ENCODE measurements around the gene KCND2. TPM values are rescaled to one million over a fixed set of nuclear protein-coding genes. Genes with fewer than 3 reads are reported as not detected.
"Not testable (repeated sequence)": the region's sequence is repeated elsewhere in the genome, so short reads cannot be mapped to it uniquely, and the experiment has no call there.

KCND2 gene
- total RNA-seq, 1 experiment from 2014 or later, result 0.34 TPM

DNA sequence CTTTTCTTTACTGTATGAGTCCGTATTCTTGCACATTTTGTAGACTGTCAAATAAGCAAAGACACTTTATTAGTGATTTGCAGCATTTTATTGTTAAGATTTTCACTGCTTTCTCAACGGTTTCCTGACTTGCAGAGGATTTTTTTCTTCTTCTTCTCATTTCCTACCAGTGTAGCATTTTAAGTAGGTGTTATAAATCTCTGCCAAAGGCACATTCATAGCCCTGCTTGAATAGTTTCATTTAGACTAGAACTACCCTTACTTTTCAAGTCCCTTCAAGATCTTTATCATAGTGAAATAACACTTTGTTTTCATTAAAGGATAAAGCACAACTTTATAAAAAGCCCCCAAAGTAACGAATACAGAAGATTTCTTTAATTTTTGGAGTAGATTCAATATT is 313.6 kb downstream of the KCND2 start:
- no peak for DNase-seq (ENCODE audit: low read depth)

DNA sequence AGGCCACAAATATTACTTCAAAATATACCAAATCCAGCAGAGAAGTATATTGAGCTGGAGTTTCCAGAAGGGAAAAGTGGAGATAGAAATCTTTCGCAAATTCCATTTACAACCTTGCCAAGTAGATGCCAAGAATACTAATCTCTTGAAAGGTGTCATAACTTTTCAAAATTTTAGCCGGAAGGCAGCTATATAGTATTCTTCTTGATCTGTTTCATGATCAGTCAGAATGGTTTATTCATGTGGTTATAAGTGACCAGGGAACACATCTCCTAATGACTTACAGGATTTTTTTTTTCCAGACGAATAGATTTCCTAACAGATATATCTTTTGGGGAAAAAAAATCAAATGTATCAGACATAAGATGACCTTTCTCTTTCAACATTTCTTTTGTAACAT is 314.3 kb downstream of the KCND2 start:
- no peak for DNase-seq (ENCODE audit: low read depth)

DNA sequence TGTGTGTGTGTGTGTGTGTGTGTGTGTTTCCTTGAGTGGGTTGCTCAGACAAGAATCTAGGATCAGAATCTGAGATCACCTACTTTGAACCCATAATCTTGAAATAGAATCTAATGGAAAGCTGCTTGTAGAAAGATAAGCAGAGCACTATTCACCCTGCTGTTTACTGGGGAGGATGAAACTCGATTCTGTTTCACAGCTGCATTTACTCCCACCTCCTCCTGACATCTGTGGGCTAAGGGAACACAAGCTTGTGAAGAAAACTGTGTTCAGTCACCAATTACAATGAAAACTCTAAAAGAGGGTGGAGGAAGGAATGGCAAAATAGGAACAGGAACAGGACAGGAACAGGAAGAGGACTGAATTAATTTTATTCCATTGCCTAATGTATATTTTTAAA is 315.4 kb downstream of the KCND2 start:
- DNase-seq (ENCODE audit: low read depth), result no peak

DNA sequence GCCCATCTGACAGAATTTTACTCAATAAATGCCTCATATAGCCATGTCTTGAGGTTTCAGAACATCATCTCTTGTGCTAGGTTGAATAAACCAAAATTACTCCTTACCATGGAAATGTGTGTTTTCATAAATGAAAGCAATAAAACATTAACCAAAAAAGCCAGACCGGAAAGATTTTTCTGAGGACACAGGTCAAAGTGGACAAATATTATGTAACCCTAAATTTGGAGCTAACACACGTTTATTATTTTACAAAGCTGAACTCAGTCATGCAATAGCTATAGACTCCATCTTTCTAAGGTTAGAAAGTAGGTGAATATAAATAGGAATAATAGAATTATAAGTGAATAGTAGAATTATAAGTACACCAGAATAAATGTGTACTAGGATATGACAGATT is 315.9 kb downstream of the KCND2 start:
- no peak for DNase-seq (ENCODE audit: low read depth)

DNA sequence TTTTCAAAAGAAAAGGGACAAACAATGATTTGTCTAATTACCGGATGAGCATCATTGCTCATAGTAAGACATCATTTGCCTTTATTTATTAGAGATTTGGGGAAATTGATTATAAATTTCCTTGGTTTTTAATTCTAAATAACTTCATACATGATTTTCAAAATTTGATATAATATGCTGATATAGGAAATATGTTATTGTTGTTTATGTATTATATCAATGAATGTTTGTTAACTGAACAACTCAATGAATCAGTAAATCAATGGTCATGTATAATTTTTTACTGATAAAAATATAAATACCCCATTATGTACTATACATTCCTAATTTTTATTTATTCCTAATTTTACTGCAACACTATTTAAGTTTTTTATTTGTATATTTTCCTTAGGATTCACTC is 327.6 kb downstream of the KCND2 start:
- no peak for DNase-seq (ENCODE audit: low read depth)

DNA sequence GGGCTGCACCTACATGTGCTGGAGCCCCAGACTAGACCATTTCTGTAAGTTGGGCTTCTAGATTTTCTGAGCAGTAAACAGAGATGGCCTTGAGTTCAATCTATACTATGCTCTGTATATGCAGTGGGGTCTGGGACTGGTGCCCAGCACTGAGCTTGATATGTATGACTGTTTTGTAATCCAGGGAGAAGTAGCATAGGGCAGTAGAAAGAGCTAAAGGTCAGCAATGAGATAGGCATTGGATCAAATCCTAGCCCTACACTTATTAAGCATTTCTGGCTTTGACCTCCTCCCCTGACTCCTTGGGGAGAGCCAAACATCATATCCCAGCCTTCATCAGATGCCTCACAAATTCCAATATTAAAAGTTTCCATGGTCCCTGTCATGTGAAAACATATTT is 330.4 kb downstream of the KCND2 start:
- DNase-seq (ENCODE audit: low read depth), result no peak

DNA sequence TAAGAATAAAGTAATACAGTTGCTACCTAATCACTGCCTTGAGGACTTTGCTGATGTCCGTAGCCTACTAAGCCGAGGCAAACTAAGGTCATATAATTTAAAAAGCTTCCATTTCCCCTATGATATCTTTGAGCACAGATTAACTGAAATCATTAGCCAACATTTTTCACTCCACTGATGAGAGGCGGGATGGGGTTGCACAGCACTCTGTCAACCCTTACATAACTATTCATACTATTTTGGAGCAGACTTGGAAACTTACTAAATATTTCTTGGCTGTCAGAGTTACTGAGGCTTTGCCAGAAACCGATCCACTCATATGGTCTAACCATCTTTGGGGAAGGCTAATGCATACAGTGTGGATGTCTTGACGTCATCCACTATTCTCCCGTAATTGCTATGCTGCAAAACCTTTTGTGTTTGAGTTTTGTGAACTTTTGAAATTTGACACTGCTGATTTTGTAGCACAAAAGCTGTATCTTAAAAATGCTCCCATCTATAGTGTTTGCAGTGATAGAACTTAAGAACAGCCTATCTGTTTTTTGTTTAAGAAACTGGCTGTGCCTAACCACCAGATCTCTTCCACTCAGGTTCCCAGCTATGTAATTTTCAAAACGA is 336.3 kb downstream of the KCND2 start:
- DNase-seq (ENCODE audit: low read depth), result no peak

DNA sequence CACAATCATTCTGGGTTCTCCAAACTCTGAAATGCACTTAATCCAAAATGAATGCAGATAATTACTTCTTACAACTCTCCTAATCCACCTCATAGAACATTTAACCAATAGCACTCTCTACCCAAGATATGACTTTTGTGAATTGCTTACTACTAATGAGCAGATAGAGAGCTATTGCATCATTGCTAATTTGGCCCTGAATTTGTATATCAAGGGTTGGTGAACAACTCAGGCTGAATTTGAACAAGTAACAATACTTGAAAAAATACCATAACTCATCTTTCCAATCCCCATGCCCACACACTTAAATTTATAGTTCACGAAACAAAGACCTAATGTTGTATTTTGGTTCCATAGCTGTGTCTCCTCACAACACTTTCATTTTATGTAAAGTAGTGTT is 339.0 kb downstream of the KCND2 start:
- no peak for DNase-seq (ENCODE audit: low read depth)

DNA sequence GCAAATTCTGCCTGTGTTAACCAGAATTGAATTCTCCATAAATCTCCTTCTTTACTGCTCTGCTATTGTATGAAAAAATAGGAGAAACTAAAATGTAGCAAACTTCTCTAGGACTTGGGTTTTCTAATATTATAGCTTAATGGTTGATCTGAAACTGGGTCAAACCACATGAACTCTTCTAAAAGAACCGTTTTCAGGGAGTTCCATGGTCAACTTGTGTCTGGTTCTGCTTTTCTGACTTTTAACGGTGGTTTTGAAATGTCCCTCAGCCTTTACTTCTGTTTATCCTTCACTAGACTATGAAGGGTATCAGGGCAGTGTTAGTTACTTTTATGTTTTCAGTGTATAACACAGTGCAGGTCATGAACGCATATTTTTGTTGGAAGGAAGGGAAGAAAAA is 342.7 kb downstream of the KCND2 start:
- no peak for DNase-seq (ENCODE audit: low read depth)

DNA sequence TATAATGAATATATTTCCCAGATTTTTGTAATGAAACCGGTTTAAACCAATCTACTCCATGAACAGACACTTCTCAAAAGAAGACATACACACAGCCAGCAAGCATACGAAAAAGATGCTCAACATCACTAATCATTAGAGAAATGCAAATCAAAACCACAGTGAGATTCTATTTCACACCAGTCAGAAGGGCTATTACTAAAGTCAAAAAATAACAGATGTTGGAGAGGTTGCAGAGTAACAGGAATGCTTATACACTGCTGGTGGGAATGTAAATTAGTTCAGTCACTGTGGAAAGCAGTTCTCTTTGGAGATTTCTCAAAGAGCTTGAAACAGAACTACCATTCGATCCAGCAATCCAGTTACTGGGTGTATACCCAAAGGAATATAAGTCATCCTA is 344.3 kb downstream of the KCND2 start:
- no peak for DNase-seq (ENCODE audit: low read depth)

DNA sequence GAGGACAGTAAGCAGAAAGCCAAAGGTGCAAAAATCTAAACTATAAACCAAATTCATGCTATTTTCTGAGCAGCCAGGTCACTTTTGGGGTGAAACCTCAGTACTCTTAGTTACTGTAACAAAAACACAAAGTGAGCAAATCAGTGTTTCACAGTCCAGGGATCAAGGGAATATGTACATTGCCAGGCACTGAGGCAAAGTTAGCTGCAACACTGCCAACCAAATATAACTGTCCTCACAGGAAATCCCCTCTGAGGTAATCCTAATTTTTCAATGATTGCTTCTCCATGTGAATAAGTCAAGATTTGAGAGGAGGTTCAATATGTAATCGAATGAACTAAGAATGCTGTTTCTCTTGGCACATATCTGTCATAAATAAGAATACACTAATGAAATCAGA is 355.3 kb downstream of the KCND2 start:
- DNase-seq (ENCODE audit: low read depth), result no peak

DNA sequence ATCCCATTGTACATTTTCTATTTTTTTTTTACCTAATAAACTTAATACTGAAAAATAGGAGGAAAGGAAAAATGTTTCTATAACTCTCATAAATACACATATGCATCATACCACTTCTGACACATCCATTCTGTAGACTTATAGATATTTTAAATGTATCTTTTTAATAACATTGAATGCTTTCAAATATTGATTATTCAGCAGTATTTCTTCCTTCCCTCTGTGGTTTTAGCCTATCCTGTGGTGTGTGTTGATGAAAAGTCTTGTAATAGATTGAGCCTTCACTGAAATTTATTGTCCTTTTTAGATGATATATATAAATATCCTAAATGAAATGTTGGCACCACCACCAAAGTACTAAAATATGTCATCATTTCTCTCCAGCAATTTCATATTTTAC is 366.9 kb downstream of the KCND2 start:
- no peak for DNase-seq (ENCODE audit: low read depth)

DNA sequence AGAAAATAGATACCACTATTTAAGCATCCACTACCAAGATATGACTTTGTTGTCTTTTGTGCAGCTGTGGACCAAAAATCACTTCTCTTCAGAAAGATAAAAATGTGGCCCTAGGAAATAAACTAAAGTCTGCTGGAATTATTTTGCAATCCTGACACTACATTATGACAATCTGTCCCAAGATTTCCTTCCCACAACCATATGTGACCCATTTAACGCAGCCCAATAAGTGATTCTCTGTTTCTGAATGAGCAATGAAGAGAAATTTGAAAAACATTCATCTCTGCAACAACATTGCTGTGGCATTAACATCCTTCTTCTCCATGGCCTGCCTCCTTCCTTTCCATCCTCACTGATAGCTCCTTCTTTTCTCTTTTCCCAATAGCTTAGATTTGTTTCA is 373.0 kb downstream of the KCND2 start:
- DNase-seq (ENCODE audit: low read depth), result no peak

DNA sequence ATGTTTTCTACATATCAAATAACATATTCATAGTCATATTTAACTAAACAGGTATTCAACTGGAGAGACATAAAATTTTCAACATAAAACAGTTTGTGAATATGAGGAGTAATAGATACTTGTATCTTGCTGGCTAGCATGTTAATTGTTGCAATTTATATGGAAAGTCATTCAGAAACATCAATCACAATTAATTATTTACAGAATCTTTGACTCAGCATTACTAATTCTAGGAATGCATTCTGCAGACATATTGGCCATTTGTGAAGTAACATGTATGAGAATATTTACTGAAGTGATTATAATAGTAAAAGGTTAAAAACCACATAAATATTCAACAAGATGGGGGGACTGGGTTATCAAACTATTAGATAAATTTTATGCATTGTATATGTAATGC is 381.3 kb downstream of the KCND2 start:
- no peak for DNase-seq (ENCODE audit: low read depth)

DNA sequence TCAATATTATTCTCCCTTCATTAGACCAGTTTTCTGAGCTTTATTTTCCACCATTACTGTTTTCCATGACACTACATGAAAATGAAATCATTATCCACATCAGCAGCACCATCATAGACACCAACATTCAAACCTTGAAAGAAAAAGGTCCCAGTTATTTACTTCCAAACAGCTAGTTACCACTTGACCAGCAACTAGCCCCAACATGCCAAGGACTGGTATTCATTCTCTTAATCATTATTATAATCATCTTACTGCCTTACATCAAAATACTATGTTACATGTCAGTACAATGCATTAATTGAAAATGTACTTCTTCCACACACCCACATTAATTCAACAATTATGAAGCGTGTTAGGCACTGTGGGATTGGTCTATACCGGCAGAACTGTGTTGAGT is 385.5 kb downstream of the KCND2 start:
- no peak for DNase-seq (ENCODE audit: low read depth)

DNA sequence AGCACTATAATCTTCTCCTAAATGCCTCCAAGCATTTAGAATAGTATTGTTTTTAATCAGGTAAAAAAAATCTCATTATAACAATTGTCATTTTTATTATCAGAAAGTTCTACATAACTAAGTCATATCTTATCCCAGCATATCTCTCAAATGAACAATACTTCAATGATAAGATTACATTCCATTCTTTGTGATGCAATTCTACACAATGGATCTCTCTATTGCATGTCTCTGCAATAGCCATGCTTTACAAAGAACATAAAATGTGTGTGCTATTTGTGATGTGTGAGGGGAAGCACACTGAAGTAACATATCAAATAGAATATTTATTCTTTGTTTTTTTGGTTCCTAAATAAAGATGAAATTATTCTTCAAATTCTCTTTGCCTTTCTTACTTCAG is 389.3 kb downstream of the KCND2 start:
- no peak for DNase-seq (ENCODE audit: low read depth)

DNA sequence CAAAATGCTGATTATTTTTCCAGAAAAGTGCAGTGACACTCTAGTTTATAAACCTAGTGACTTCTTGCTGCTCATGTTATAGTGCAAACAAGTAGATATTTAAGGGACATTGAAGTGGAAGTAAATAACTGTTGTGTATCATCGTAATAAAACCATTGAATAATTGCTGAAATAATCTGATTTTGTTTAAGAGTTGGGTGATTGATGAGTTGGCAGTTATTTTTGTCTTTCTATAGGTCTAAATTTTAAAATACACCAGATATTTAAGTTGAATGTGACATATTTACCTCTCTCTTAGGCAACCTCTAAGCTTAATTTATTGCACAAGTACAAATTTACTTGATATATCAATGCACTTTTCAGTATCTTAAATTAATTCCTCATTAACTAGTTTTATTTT is 392.1 kb downstream of the KCND2 start:
- no peak for DNase-seq (ENCODE audit: low read depth)

DNA sequence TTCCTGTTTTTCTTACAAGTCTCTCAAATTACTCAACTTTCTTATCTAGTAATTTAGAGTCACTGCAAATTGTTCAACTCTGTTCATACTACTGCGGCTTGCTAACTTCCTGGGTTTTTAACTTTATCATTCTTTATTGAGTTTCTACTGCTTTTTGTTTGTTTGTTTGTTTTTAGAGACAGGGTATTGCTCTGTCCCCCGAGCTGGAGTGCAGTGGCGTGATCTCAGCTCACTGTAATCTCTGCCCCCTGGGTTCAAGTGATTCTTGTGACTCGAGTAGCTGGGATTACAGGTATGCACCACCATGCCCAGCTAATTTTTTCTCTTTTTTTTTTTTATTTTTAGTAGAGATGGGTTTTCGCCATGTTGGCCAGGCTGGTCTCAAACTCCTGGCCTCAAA is 402.1 kb downstream of the KCND2 start:
- no peak for DNase-seq (ENCODE audit: low read depth)

DNA sequence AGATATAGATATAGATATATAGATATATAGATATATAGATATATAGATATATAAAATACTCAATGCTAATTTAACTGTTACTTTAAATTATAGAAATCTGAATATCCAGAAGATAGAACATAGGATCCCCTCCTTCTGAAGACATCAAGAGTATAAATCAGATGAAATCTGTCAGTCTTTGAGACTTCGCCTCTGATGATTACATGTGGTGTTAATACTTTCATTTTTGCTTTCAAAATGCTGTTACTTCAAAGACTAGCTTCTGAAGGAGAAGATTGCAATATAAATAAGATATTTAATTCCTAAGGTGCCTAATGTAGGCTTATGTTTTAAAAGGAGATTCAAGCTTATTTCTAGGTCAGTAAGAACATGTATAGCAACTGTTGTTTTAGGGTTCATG is 404.6 kb downstream of the KCND2 start:
- DNase-seq (ENCODE audit: low read depth), result no peak

DNA sequence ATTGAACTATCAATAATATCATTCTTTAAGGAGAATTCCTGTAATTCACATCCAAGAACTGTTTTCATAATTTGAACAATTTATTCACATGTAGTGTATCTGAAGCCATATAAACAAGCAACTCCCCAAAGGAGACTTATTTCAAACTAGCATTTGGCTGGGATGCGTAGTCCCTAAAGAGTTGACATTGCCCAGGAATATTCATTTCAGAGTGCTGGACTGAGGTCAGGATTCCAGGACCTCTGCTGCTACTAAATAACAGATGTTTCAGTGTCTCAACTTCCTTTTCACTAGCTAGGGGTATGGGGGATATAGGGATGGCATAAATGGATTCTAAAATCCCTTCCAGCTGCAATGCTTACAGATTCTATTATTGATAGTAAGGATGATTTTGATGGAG is 408.0 kb downstream of the KCND2 start:
- no peak for DNase-seq (ENCODE audit: low read depth)

DNA sequence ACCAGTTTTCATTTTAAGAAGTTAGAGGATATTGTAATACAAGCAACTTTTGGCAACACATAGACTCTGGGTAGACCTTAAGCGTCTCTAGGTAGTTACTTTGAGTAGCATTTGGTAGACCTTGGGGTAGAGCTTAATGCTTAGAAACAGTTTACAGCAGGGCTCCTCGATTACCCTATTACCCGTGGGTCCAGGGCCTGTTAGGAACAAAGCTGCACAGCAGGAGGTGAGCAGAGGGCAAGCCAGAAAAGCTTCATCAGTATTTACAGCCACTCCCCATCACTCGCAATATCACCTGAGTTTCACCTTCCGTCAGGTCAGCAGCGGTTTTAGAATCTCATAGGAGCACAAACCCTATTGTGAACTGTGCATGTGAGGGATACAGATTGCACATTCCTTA is 411.5 kb downstream of the KCND2 start:
- DNase-seq (ENCODE audit: low read depth), result no peak

DNA sequence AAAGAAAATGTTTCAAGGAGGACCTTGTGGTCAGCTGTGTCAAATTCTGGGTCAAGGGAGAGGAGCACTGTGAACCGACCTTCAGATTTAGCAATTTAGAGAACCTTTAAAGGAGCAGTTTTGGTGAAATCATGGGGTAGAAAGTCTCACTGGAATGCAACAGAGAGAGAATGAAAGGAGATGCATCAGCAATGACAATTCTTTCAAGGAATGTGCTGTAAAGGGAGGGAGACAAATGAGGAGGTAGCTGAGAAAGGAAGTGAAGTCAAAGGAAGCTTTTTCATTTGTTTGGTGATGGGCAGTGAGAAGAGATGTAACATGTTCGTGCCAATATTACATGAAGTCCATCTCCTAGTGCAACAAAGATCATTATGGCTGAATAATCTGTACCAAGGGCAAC is 418.9 kb downstream of the KCND2 start:
- DNase-seq (ENCODE audit: low read depth), result no peak

DNA sequence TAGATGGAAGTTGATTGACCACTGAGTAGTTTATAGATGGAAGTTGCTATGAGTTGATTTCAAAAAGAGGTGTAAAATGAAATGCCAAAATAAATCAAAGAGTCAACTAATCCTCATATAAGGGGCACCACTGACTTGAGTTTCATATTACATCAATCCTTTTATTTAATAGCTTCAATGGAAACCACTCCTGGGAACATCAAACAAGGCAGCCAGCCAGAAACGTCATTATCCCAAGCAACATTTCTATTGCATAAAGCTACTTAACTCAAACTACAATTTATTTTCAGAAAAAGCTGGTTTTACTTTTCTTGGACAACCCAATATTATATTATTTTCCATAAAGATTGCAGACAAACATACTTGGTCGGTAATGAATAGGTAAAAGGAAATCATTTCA is 422.9 kb downstream of the KCND2 start:
- no peak for DNase-seq (ENCODE audit: low read depth)

DNA sequence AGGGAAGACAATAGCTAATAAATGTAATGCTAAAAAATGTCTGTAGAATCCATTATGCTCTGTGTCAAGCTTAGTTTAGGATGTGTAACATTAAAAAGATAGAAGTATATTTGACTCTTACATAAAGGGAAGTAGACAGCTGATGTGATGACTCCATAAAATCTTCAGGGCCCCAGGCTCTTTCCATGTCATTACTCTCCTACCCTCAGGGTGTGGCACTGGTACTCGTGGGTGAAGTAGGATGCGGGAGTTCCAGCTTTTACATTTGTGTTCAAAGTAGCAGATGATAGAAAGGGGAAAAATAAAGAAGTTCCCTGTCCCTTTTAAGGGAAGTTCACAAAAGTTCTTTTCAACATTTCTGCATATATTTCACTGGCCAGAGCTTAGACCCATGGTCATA is 427.8 kb downstream of the KCND2 start:
- no peak for DNase-seq (ENCODE audit: low read depth)

DNA sequence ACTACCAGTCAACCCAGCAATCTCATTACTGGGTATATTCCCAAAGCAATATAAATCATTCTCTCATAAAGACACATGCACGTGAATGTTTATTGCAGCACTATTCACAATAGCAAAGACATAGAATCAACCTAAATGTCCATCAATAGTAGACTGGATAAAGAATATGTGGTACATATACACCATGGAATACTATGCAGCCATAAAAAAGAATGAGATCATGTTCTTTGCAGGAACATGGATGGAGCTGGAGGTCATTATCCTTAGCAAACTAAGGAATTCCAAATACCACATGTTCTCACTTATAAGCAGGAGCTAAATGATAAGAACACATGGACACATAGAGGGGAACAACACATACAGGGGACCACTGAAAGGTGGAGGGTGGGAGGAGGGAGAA is 429.4 kb downstream of the KCND2 start:
- DNase-seq (ENCODE audit: low read depth), result not testable (repeated sequence)

All from LHCN-M2 (cell line).